Measurements from ENCODE around the gene KLHL29. TPM values are rescaled to one million over a fixed set of nuclear protein-coding genes. Genes with fewer than 3 reads are reported as not detected.

KLHL29 gene
- total and polyA plus RNA-seq, 10 of the 15 experiments (the other 5 are each of a cell fraction or from before 2014, with no cell fraction given): 1.4 to 19.5 (median 6.1) TPM

GRCh38 chr2:23695214-23695889 is 310.4 kb downstream of the KLHL29 start (continued):
- TF ChIP-seq WRNIP1 (IDR thresholded peaks at IDR 0.05; ENCODE audit: borderline replicate concordance, low read depth, low read length): no peak
- no peak for TF ChIP-seq ZNF217 (IDR thresholded peaks at IDR 0.05)
- no peak for TF ChIP-seq ASH2L (IDR thresholded peaks at IDR 0.05; ENCODE audit: borderline replicate concordance, low read depth)
- no peak for TF ChIP-seq BACH1 (IDR thresholded peaks at IDR 0.05; ENCODE audit: borderline replicate concordance)
- TF ChIP-seq, protein P1, sequence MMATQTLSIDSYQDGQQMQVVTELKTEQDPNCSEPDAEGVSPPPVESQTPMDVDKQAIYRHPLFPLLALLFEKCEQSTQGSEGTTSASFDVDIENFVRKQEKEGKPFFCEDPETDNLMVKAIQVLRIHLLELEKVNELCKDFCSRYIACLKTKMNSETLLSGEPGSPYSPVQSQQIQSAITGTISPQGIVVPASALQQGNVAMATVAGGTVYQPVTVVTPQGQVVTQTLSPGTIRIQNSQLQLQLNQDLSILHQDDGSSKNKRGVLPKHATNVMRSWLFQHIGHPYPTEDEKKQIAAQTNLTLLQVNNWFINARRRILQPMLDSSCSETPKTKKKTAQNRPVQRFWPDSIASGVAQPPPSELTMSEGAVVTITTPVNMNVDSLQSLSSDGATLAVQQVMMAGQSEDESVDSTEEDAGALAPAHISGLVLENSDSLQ (IDR thresholded peaks at IDR 0.05): no peak

DNA sequence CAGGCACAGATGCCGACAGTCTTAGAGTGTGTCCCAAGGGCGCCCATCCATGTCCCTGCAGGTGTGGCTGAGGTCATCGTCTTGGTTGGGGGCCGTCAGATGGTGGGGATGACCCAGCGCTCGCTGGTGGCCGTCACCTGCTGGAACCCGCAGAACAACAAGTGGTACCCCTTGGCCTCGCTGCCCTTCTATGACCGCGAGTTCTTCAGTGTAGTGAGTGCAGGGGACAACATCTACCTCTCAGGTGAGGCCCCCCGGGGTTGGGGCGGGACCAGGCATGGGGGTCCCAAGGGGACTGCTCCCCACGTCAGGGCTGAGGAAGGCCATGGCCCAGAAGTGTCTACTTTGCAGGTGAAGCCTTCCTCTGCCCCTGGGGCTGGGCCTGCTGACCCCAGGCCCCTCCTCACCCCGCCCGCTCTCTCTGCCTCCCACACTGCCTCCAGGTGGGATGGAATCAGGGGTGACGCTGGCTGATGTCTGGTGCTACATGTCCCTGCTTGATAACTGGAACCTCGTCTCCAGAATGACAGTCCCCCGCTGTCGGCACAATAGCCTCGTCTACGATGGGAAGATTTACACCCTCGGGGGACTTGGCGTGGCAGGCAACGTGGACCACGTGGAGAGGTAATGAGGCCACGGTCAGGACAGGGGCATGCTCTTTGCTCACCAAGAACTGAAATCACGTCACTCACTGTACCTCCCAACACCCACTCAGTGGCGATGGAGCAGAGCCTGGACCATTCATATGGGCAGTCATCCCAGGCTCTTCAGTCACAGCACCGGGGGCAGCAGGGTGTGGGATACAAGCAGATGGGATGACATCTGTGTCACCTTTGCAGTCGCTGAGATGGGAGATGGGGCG is 311.1 kb downstream of the KLHL29 start:
- DNase-seq (ENCODE audit: low read depth, low spot score) (no peak), FAIRE-seq (no peak)
- WGBS (ENCODE audit: insufficient coverage, insufficient replicate concordance, low lambda C conversion rate, missing lambda C conversion rate): 78% methylated on average over 30 of the region's 32 CpGs

More for the DNA sequence above, 311.1 kb downstream of the KLHL29 start:
- CTCF ChIA-PET: no interaction called here
- TF ChIP-seq HCFC1 (IDR thresholded peaks at IDR 0.05; ENCODE audit: low read length) (no peak), STAT1 (conservative IDR thresholded peaks at IDR 0.05) (no peak)
- TF ChIP-seq, protein P2, sequence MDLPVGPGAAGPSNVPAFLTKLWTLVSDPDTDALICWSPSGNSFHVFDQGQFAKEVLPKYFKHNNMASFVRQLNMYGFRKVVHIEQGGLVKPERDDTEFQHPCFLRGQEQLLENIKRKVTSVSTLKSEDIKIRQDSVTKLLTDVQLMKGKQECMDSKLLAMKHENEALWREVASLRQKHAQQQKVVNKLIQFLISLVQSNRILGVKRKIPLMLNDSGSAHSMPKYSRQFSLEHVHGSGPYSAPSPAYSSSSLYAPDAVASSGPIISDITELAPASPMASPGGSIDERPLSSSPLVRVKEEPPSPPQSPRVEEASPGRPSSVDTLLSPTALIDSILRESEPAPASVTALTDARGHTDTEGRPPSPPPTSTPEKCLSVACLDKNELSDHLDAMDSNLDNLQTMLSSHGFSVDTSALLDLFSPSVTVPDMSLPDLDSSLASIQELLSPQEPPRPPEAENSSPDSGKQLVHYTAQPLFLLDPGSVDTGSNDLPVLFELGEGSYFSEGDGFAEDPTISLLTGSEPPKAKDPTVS (IDR thresholded peaks at IDR 0.05; ENCODE audit: low read depth, low read length): no peak
- RAD21 ChIA-PET (ENCODE audit: unreplicated experiment): no interaction called here
- BruUV-seq (replicated peaks): no TSS peak
- H3K4me1 ChIP-seq (ENCODE audit: control insufficient read depth, insufficient read depth, low read length): no peaks in the 10 kb centered on the region
- intact Hi-C loops (cut with micrococcal nuclease; ENCODE audit: unreplicated experiment) (no loop called here), in situ Hi-C loops (cut with MboI) (no loop called here)
- no peak overlapping the region for H3K4me2 ChIP-seq (ENCODE audit: control insufficient read depth, insufficient read depth)
- POLR2A ChIA-PET: no interaction called here
- no peaks in the 10 kb centered on the region for H3K79me2 ChIP-seq (ENCODE audit: control insufficient read depth, insufficient read depth, low read length)
- peaks cover 12 to 15% of the 10 kb centered on the region in 2 experiments; a peak in 3 of 4 replicates for H3K36me3 ChIP-seq (ENCODE audit: control insufficient read depth in 2 of 2, insufficient read depth in 2 of 2, low read length in 1 of 2)
- H3K9me3 ChIP-seq (replicated peaks; ENCODE audit: control insufficient read depth, insufficient read depth, low read length): no peaks in the 10 kb centered on the region
- no peak overlapping the region for H3K27ac ChIP-seq (ENCODE audit: control insufficient read depth, insufficient read depth)
- H2AFZ ChIP-seq (ENCODE audit: control insufficient read depth, low read depth, low read length): no peak overlapping the region
- no peak overlapping the region for H3K9ac ChIP-seq (ENCODE audit: control insufficient read depth, insufficient read depth, low read length)
- no peak for ATAC-seq
- H4K20me1 ChIP-seq (ENCODE audit: control insufficient read depth, insufficient read depth): no peaks in the 10 kb centered on the region
- H3K4me3 ChIP-seq: no peak overlapping the region
- SMC1A ChIA-PET (ENCODE audit: uncharacterized antibody, unreplicated experiment): no interaction called here
- H3K27me3 ChIP-seq (replicated peaks in 1 of 2; ENCODE audit: control insufficient read depth in 2 of 2, insufficient read depth in 2 of 2, low read length in 1 of 2): no peaks in the 10 kb centered on the region
